Measurements from ENCODE around the gene ARHGAP42.

DNA sequence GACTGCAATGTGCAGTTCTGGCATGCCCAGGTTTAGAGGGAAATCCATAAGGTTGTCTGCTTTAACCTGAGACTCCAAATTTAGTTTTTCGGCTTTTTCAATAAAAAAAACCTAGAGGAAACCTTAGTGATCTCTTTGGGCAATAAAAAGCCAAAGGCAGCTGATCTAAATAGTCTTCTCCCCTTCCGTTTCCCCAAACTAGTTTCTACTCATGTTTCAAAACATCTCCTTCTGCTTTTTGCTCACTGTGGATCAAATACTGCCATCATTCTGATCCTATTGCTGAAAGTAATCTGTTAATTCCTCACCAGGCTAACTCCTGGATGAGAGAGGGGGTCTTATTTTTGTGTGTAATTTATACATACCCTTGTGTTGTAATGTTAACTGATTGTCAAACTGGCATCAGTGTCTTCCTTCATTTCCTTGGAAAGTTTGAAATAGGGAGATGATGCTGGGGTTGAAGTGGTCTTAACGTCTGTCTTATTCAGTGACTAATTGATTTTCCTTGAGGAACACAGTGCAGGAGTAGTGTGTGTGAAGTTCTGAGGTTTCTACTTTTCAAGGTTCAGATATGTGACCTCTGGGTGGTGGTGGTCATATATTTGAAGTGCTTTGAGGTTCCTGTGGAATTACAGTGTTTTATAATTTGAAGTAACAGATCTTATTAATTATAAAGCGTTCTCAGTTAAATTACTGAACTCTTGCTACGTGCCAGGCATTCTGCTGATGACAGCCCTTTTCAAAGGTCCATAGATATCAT lies 55.0 kb downstream of the ARHGAP42 start:
- no peak for TF ChIP-seq POLR2AphosphoS5 (IDR thresholded peaks at IDR 0.05; ENCODE audit: low read depth, low read length)
- TF ChIP-seq POU2F2 (IDR thresholded peaks at IDR 0.05; ENCODE audit: low read depth, low read length), result no peak
- no peak for TF ChIP-seq POLR2A (IDR thresholded peaks at IDR 0.05; ENCODE audit: low read depth, low read length)
- TF ChIP-seq TAF1 (IDR thresholded peaks at IDR 0.05; ENCODE audit: low read depth, low read length), result no peak
- TF ChIP-seq SPI1 (IDR thresholded peaks at IDR 0.05; ENCODE audit: low read depth, low read length), result no peak
